Esophagus (tissue), 2 donors: ENCODE data around the gene RBM23. TPM values are rescaled to one million over a fixed set of nuclear protein-coding genes. Genes with fewer than 3 reads are reported as not detected.
A peak's percentile ranks its signal among the peaks of the same experiment; 100 is the strongest.

Experiments
- H3K27ac ChIP-seq, 2 donors: one replicate each; pipeline ENCODE4 v1.5.1; 2013; ENCODE audit warnings: low read depth in 2 of 2, mild to moderate bottlenecking in 2 of 2, inconsistent platforms in 1 of 2, low read length in 1 of 2, moderate library complexity in 1 of 2
- H3K27me3 ChIP-seq, 2 donors: one replicate each; pipeline ENCODE4 v1.6.1; 2013; ENCODE audit warnings: low read length in 2 of 2, control low read depth in 1 of 2, mild to moderate bottlenecking in 1 of 2; ENCODE audit not compliant: insufficient read depth in 2 of 2, control insufficient read depth in 1 of 2
- H3K36me3 ChIP-seq, 2 donors: one replicate each; pipeline ENCODE4 v1.6.1; 2013; ENCODE audit warnings: low read length in 1 of 2; ENCODE audit not compliant: control insufficient read depth in 2 of 2, insufficient read depth in 2 of 2
- H3K4me1 ChIP-seq, 2 donors: one replicate each; pipeline ENCODE4 v1.6.1; 2013; ENCODE audit warnings: low read length in 1 of 2; ENCODE audit not compliant: control insufficient read depth in 2 of 2, insufficient read depth in 2 of 2
- H3K4me3 ChIP-seq, 2 donors: one replicate each; pipeline ENCODE4 v1.5.1; 2013; ENCODE audit warnings: low read length in 2 of 2, mild to moderate bottlenecking in 2 of 2, low read depth in 1 of 2, moderate library complexity in 1 of 2
- H3K9me3 ChIP-seq, 2 donors: one replicate each; pipeline ENCODE4 v1.6.1; 2013; ENCODE audit warnings: mild to moderate bottlenecking in 2 of 2, low read depth in 1 of 2, low read length in 1 of 2, moderate library complexity in 1 of 2; ENCODE audit not compliant: control insufficient read depth in 2 of 2, insufficient read depth in 1 of 2
- WGBS, 2 donors: extraction: QIAGEN DNeasy Blood & Tissue Kit; methylation state at CpG; one replicate each; pipeline ENCODE4 v1.1.7; 2013; 5-methylcytosine and 5-hydroxymethylcytosine counted together
- polyA plus RNA-seq, 2 donors: library from polyadenylated mRNA; stranded (reverse); fragments of 200-250 nt; gene quantifications; one replicate each; pipeline ENCODE4 v1.2.3, GENCODE V29; 2013
- donor health status: healthy with polysubstance abuse.
- donor health status: Bipolar disorder and iron deficiency.

Gene RBM23
- polyA plus RNA-seq, 2 donors: 21.2 to 35.8 TPM

DNA sequence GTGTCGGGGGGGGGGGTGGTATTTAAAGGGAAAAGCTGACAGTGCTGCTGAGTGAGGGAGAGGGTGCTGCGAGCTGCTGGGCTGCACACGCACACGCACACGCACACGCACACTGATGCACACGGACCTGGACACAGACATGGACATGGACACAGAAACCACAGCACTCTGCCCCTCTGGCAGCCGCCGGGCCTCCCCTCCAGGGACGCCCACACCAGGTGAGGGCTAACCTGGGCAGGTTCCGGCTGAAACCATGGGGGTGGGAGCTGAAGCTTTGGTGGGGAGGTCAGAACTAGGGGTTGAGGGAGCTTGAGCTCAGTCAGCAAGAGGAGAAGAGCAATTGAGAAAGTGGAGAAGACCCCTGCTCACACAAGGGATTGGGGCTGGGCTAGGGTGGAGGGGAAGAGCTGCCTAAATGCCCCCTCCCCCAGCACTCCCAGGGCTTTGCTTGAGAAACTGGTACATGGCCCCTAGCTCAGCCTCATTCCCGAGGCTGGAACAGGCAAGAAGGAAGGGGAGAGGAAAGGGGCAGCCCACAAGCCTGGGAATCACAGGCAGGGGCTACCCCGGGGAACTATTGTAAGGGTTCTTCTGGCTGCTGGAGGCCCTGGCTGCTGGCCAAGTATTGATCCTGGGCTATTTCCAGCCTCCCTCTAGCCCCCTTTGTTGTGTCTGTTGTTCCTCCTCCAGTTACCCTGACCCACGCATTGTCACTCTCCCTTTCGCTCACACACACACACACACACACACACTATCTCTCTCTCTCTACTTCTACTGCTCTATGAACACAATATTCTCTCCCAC is 35.6 kb downstream of the RBM23 start, which contains the start of gene REM2:
REM2 (plus strand) TSS at position 50 of the 804 bp plus-strand sequence; CDS start at position 116, 66 bp downstream.
- peak within 1 kb of the TSS in 1 of 2 donors; percentile 16 for H3K27ac ChIP-seq
- H3K4me3 ChIP-seq: no peak within 1 kb of the TSS

DNA sequence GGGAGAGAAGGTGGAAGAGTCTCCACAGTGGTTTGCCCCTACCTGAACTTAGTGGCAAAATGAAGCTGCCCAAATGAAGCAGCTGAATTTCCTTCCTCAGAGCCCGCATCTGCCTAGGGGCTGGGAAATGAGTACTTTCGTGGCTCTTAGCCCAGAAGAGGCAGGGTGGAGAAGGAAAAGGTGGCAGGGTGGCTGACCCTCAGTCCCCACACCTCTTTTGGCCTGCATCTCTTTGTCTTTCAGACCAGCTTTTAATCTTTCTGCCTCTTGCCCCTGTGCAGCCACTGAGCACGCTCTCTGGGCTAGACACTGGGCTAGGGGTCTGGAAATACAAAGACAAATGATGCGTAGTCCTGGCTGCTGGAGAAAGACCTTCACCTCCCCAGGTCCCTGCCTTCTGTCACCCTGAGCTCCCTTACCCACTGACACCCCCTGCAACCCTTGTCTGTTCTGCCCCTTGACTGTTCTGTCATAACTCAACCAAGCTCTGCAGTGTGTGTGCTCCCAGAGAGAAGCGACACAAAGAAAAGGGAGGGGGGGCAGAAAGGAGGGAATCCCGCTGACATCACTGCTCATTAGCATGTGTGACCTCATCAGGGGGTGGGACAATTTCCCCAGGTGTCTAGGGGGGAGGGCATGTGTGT is 36.3 kb downstream of the RBM23 start:
- no peaks in the 10 kb centered on the region for H3K27me3 ChIP-seq
- peaks cover 6 to 13% of the 10 kb centered on the region in 2 donors for H3K4me1 ChIP-seq
- H3K9me3 ChIP-seq: no peaks in the 10 kb centered on the region
- H3K4me3 ChIP-seq: no peak overlapping the region
- H3K27ac ChIP-seq: peak overlapping the region in 1 of 2 donors; percentile 16
- H3K36me3 ChIP-seq: peaks cover 5 to 16% of the 10 kb centered on the region in 2 donors
- WGBS, 2 donors: 16 to 27% methylated on average over 6 of the region's 6 CpGs

More for the DNA sequence above, 35.6 kb downstream of the RBM23 start, which contains the start of gene REM2:
- no peaks in the 10 kb centered on the region for H3K27me3 ChIP-seq
- no peaks in the 10 kb centered on the region for H3K9me3 ChIP-seq
- H3K36me3 ChIP-seq: peaks cover 2 to 9% of the 10 kb centered on the region in 2 donors
- peaks cover 6 to 13% of the 10 kb centered on the region in 2 donors for H3K4me1 ChIP-seq
- 33 to 38% methylated on average over 15 of the region's 15 CpGs for WGBS, 2 donors

DNA sequence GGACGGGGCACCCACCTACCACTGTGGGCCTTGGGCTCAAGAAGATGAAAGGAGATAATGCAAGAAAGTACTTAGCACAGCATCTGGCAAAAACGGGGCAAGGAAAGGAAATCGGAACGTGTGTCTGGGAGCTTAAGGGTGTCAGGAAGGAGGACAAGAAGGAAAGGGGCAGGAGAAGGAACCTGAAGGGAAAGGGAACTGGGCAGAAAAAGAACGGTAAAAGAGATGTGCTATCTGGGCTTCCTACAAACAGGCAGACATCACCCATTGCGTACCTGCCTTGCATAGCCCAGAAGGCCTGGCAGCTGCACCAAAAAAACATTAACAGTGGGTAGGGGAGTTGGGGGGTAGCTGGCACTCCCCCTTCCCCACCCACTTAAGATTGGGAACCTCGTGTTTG is 36.9 kb downstream of the RBM23 start:
- H3K27me3 ChIP-seq: no peaks in the 10 kb centered on the region
- peaks cover 5 to 21% of the 10 kb centered on the region in 2 donors for H3K36me3 ChIP-seq
- H3K4me1 ChIP-seq: peaks cover 6 to 13% of the 10 kb centered on the region in 2 donors
- WGBS, 2 donors: 30 to 41% methylated on average over 7 of the region's 7 CpGs
- no peaks in the 10 kb centered on the region for H3K9me3 ChIP-seq
- no peak overlapping the region for H3K27ac ChIP-seq
- no peak overlapping the region for H3K4me3 ChIP-seq

DNA sequence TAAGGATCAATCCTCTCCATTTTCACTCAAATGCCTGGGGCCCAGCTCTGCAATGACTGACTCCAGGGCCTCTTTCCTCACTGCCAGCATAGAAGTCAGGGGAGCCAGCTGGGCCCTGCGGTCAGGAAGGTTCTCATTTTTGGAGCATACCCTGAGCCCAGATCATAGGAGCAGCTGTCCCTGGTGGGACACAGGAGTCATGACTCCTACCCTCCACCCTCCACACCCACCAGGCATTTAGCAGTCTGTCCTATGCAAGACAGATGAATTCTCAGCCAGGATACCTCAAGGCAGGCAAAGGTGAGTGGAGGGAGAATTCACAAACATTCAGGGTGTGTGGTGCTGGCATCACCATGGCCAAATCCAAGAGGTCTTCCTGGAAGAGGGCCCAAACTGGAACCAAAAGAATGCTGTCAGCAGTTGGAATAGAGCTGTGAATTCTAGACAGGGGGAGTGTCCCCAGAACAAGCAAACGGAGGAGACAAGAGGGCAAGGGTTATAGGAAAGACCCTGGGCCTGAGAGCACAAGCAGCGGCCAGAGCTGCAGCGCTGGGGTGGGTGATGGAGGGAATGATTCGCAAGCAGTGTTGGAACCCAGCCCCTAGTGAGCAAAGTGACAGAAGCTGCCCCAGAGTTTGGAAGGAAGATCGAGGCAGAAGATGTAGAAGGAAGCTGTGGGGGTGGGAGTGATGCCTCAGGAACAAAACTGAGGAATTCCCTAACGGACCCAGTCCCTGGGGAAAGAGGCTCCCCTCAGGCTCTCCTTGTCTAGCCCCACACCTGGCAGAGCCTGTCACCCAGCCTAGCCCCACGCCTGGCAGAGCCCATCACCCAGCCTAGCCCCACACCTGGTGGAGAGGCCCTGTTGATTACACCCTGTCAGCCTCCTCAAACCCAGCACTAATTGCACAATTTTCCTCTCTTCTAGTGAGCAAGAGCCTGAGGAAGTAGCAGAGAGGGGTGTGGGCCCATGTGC is 40.4 kb downstream of the RBM23 start:
- H3K27ac ChIP-seq: no peak overlapping the region
- 78 to 83% methylated on average over 8 of the region's 8 CpGs for WGBS, 2 donors
- H3K27me3 ChIP-seq: no peaks in the 10 kb centered on the region
- no peak overlapping the region for H3K4me3 ChIP-seq
- H3K9me3 ChIP-seq: no peaks in the 10 kb centered on the region
- peaks cover 8 to 11% of the 10 kb centered on the region in 2 donors for H3K4me1 ChIP-seq
- H3K36me3 ChIP-seq: peaks cover 22 to 51% of the 10 kb centered on the region in 2 donors

DNA sequence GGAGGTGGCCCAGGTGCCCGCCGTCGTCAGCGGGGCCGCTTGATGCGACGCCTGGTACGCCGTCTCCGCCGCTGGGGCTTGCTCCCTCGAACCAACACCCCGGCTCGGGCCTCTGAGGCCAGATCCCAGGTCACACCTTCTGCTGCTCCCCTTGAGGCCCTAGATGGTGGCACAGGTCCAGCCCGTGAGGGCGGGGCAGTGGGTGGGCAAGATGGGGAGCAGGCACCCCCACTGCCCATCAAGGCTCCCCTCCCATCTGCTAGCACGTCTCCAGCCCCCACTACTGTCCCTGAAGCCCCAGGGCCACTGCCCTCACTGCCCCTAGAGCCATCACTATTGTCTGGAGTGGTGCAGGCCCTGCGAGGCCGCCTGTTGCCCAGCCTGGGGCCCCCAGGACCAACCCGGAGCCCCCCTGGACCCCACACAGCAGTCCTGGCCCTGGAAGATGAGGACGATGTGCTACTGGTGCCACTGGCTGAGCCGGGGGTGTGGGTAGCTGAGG is 41.9 kb downstream of the RBM23 start:
- Histone ChIP-seq H3K27ac (no peak overlapping the region), H3K36me3 (peaks cover 22 to 51% of the 10 kb centered on the region in 2 donors), H3K9me3 (no peaks in the 10 kb centered on the region), H3K4me3 (no peak overlapping the region), H3K4me1 (peaks cover 3 to 5% of the 10 kb centered on the region in 2 donors), H3K27me3 (no peaks in the 10 kb centered on the region)
- WGBS, 2 donors: 86 to 93% methylated on average over 22 of the region's 22 CpGs

DNA sequence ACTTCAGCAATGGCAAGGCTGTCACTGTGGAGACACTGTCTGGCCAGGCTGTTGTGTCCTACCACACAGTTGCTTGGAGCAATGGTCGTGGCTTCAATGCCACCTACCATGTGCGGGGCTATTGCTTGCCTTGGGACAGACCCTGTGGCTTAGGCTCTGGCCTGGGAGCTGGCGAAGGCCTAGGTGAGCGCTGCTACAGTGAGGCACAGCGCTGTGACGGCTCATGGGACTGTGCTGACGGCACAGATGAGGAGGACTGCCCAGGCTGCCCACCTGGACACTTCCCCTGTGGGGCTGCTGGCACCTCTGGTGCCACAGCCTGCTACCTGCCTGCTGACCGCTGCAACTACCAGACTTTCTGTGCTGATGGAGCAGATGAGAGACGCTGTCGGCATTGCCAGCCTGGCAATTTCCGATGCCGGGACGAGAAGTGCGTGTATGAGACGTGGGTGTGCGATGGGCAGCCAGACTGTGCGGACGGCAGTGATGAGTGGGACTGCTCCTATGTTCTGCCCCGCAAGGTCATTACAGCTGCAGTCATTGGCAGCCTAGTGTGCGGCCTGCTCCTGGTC is 43.1 kb downstream of the RBM23 start:
- no peak overlapping the region for H3K27ac ChIP-seq
- H3K4me3 ChIP-seq: no peak overlapping the region
- peaks cover 3 to 5% of the 10 kb centered on the region in 2 donors for H3K4me1 ChIP-seq
- peaks cover 22 to 51% of the 10 kb centered on the region in 2 donors for H3K36me3 ChIP-seq
- 94 to 96% methylated on average over 20 of the region's 20 CpGs for WGBS, 2 donors
- no peaks in the 10 kb centered on the region for H3K9me3 ChIP-seq
- H3K27me3 ChIP-seq: no peaks in the 10 kb centered on the region

DNA sequence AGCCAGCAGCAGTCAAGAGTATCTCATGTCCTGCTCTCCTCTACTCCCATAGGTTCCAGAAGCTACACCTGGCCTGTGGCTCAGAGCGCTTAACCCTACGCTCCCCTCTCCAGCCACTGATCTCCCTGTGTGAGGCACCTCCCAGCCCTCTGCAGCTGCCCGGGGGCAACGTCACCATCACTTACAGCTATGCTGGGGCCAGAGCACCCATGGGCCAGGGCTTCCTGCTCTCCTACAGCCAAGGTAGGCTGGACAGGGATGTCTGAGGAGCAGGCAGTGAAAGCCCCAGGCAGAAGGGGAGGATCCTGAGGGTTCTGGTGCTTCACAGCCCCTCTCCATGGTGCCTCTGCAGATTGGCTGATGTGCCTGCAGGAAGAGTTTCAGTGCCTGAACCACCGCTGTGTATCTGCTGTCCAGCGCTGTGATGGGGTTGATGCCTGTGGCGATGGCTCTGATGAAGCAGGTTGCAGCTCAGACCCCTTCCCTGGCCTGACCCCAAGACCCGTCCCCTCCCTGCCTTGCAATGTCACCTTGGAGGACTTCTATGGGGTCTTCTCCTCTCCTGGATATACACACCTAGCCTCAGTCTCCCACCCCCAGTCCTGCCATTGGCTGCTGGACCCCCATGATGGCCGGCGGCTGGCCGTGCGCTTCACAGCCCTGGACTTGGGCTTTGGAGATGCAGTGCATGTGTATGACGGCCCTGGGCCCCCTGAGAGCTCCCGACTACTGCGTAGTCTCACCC is 43.8 kb downstream of the RBM23 start:
- 95 to 96% methylated on average over 15 of the region's 15 CpGs for WGBS, 2 donors
- no peaks in the 10 kb centered on the region for H3K27me3 ChIP-seq
- no peak overlapping the region for H3K27ac ChIP-seq
- H3K36me3 ChIP-seq: peaks cover 22 to 51% of the 10 kb centered on the region in 2 donors
- peaks cover 3 to 5% of the 10 kb centered on the region in 2 donors for H3K4me1 ChIP-seq
- H3K9me3 ChIP-seq: no peaks in the 10 kb centered on the region
- no peak overlapping the region for H3K4me3 ChIP-seq

DNA sequence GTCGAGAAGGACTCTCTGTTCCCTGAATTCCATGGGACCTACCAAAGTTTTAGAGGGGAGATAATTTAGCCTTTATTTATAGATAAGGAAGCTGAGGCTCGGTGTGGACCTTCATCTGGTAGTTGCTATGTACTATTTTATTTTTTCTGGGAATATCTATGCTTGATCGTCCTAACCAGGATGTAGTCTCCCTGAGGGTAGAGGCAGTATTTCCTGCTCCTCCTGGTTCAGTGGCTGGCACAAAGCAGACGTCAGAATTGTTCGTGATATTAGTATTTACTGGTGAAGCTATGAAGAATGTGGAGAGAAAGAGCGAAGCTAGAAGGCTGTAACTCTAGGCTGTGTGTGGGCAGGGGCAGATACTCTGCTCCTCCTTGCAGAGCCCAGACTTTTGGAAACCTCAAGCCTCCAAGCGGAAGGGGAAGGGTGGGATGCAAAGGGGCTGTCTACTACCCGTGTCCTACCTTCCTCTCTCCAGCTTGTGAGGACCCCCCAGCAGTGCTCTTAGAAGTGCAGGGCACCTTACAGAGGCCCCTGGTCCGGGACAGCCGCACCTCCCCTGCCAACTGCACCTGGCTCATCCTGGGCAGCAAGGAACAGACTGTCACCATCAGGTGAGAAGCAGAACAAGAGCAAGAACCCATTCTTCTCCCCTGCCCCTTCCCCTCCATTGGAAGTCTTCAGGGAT is 46.0 kb downstream of the RBM23 start:
- Histone ChIP-seq H3K27ac (peak overlapping the region; percentile 99 to 100), H3K27me3 (no peaks in the 10 kb centered on the region), H3K36me3 (peaks cover 16 to 38% of the 10 kb centered on the region in 2 donors), H3K4me3 (peak overlapping the region; percentile 96 to 98), H3K9me3 (no peaks in the 10 kb centered on the region), H3K4me1 (peaks cover 3 to 5% of the 10 kb centered on the region in 2 donors)
- 36 to 39% methylated on average over 10 of the region's 10 CpGs for WGBS, 2 donors
